CD4-positive, alpha-beta memory T cell (primary cell): ENCODE data around the gene NDUFAF8. TPM values are rescaled to one million over a fixed set of nuclear protein-coding genes. Genes with fewer than 3 reads are reported as not detected.
A peak's percentile ranks its signal among the peaks of the same experiment; 100 is the strongest.

Experiments
- CTCF ChIA-PET: fragments of 350-600 bp; sonication (Branson Sonifier 250); formaldehyde crosslinking; loops from one replicate; lab custom pipeline; 2021; ENCODE audit warnings: inconsistent platforms; ENCODE audit not compliant: partially characterized antibody; lab: Charles Lee
- POLR2A ChIA-PET: fragments of 350-600 bp; sonication (Branson Sonifier 250); formaldehyde crosslinking; loops from one replicate; lab custom pipeline; 2021; ENCODE audit not compliant: partially characterized antibody; lab: Charles Lee
- DNase-seq, 5 donors: peaks; one replicate each; pipeline versions ENCODE4 v3.0.0 to v3.0.0-alpha.2; 2020 to 2022; ENCODE audit warnings: mixed read lengths in 1 of 5
- H3K27ac ChIP-seq: one replicate; pipeline ENCODE4 v1.7.0; 2013; ENCODE audit warnings: low read depth, low read length
- H3K27me3 ChIP-seq: 2 replicates; pipeline ENCODE4 v1.7.0; 2013; ENCODE audit warnings: mild to moderate bottlenecking, low read length, moderate library complexity; ENCODE audit not compliant: insufficient read depth
- H3K36me3 ChIP-seq: 2 replicates; pipeline ENCODE4 v1.7.0; 2013; ENCODE audit warnings: mild to moderate bottlenecking, low read length, moderate library complexity; ENCODE audit not compliant: insufficient read depth
- H3K4me1 ChIP-seq: 2 replicates; pipeline ENCODE4 v1.7.0; 2013; ENCODE audit warnings: mild to moderate bottlenecking, low read length, moderate library complexity; ENCODE audit not compliant: insufficient read depth
- H3K4me3 ChIP-seq, 2 donors: one replicate each; pipeline ENCODE4 v1.7.0; 2013; ENCODE audit warnings: low read length in 2 of 2, mild to moderate bottlenecking in 1 of 2
- H3K9me3 ChIP-seq, 2 donors: one replicate each; pipeline ENCODE4 v1.7.0; 2013; ENCODE audit warnings: low read length in 2 of 2, control low read depth in 1 of 2; ENCODE audit not compliant: control insufficient read depth in 1 of 2
- H3K27ac Mint-ChIP-seq, 7 donors: one replicate each; pipeline ENCODE4 v1.8.0; 2020 to 2021; ENCODE audit warnings: mixed read lengths in 7 of 7, mild to moderate bottlenecking in 6 of 7, inconsistent platforms in 3 of 7, moderate library complexity in 3 of 7
- H3K27me3 Mint-ChIP-seq, 2 donors: one replicate each; pipeline ENCODE4 v1.8.0; 2020 to 2021; ENCODE audit warnings: mixed read lengths in 2 of 2
- H3K36me3 Mint-ChIP-seq, 2 donors: one replicate each; pipeline ENCODE4 v1.8.0; 2020 to 2021; ENCODE audit warnings: mixed read lengths in 2 of 2, inconsistent platforms in 1 of 2, mild to moderate bottlenecking in 1 of 2
- H3K4me1 Mint-ChIP-seq, 4 donors: one replicate each; pipeline ENCODE4 v1.8.0; 2020 to 2021; ENCODE audit warnings: mixed read lengths in 4 of 4, mild to moderate bottlenecking in 1 of 4
- H3K4me3 Mint-ChIP-seq, 8 donors: one replicate each; pipeline ENCODE4 v1.8.0; 2020 to 2021; ENCODE audit warnings: mixed read lengths in 8 of 8, mild to moderate bottlenecking in 7 of 8, moderate library complexity in 6 of 8, inconsistent platforms in 3 of 8
- H3K9me3 Mint-ChIP-seq, 8 donors: one replicate each; pipeline ENCODE4 v1.8.0; 2020 to 2021; ENCODE audit warnings: mixed read lengths in 8 of 8, mild to moderate bottlenecking in 5 of 8, inconsistent platforms in 3 of 8, moderate library complexity in 1 of 8
- intact Hi-C: fragments of 100-400 bp; cut with micrococcal nuclease; formaldehyde crosslinking; loops from one replicate; pipeline ENCODE4 v1.15.1; 2023
- polyA plus RNA-seq, 2 donors: library from polyadenylated mRNA; unstranded; fragments of 300-500 nt; fragmentation: Illumina TruSeq; gene quantifications; one replicate each; pipeline ENCODE4 v1.2.3, GENCODE V29; 2021
- total RNA-seq, 2 experiments: library from RNA; stranded (reverse); gene quantifications; one replicate each; pipeline ENCODE4 v1.2.3, GENCODE V29; 2021

The NDUFAF8 gene
- total and polyA plus RNA-seq, 4 experiments from 2014 or later: 40.1 to 78.6 (median 54.8) TPM

- CTCF ChIA-PET: no interaction called here
Observed at GRCh38 chr17:81193051-81193410, 46.1 kb upstream of the NDUFAF8 start.

GRCh38 chr17:81193470-81194224 lies 45.5 kb upstream of the NDUFAF8 start:
- no peaks in the 10 kb centered on the region for H3K27me3 Mint-ChIP-seq
- no peaks in the 10 kb centered on the region for H3K4me1 Mint-ChIP-seq
- ChIA-PET POLR2A (no interaction called here), CTCF (no interaction called here)
- Histone ChIP-seq H3K36me3 (no peaks in the 10 kb centered on the region), H3K9me3 (no peaks in the 10 kb centered on the region), H3K27ac (no peak overlapping the region), H3K4me1 (no peaks in the 10 kb centered on the region), H3K27me3 (no peaks in the 10 kb centered on the region), H3K4me3 (no peak overlapping the region)
- no peak overlapping the region for H3K4me3 Mint-ChIP-seq
- H3K9me3 Mint-ChIP-seq: no peaks in the 10 kb centered on the region
- H3K36me3 Mint-ChIP-seq: peaks cover 0 to 1% of the 10 kb centered on the region in 2 donors
- no peak overlapping the region for H3K27ac Mint-ChIP-seq
- DNase-seq: no peak
- intact Hi-C loops: no loop called here

More at GRCh38 chr17:81193051-81193410, 46.1 kb upstream of the NDUFAF8 start:
- Mint-ChIP-seq H3K9me3 (no peaks in the 10 kb centered on the region), H3K27me3 (no peaks in the 10 kb centered on the region), H3K4me1 (no peaks in the 10 kb centered on the region), H3K4me3 (no peak overlapping the region), H3K27ac (no peak overlapping the region), H3K36me3 (peaks cover 0 to 1% of the 10 kb centered on the region in 2 donors)
- POLR2A ChIA-PET: no interaction called here
- Histone ChIP-seq H3K9me3 (no peaks in the 10 kb centered on the region), H3K4me3 (no peak overlapping the region), H3K27me3 (no peaks in the 10 kb centered on the region), H3K27ac (no peak overlapping the region), H3K4me1 (no peaks in the 10 kb centered on the region), H3K36me3 (no peaks in the 10 kb centered on the region)
- intact Hi-C loops: no loop called here
- no peak for DNase-seq

- Histone ChIP-seq H3K27ac (no peak overlapping the region), H3K4me3 (no peak overlapping the region), H3K36me3 (no peaks in the 10 kb centered on the region), H3K4me1 (no peaks in the 10 kb centered on the region), H3K27me3 (no peaks in the 10 kb centered on the region), H3K9me3 (no peaks in the 10 kb centered on the region)
- Mint-ChIP-seq H3K4me3 (no peak overlapping the region), H3K27me3 (no peaks in the 10 kb centered on the region), H3K27ac (no peak overlapping the region), H3K36me3 (no peaks in the 10 kb centered on the region), H3K9me3 (no peaks in the 10 kb centered on the region), H3K4me1 (no peaks in the 10 kb centered on the region)
- intact Hi-C loops: no loop called here
- DNase-seq: no peak
- POLR2A ChIA-PET: no interaction called here
- CTCF ChIA-PET: no interaction called here
Observed at GRCh38 chr17:81194225-81194760, 44.8 kb upstream of the NDUFAF8 start.

GRCh38 chr17:81194941-81195901 lies 43.9 kb upstream of the NDUFAF8 start:
- intact Hi-C loops: no loop called here
- no peak overlapping the region for H3K4me3 Mint-ChIP-seq
- DNase-seq: no peak

GRCh38 chr17:81195941-81196495 lies 43.1 kb upstream of the NDUFAF8 start:
- Histone ChIP-seq H3K27ac (no peak overlapping the region), H3K9me3 (no peaks in the 10 kb centered on the region), H3K36me3 (no peaks in the 10 kb centered on the region), H3K4me1 (no peaks in the 10 kb centered on the region), H3K4me3 (no peak overlapping the region), H3K27me3 (no peaks in the 10 kb centered on the region)
- Mint-ChIP-seq H3K4me1 (no peaks in the 10 kb centered on the region), H3K27me3 (no peaks in the 10 kb centered on the region), H3K4me3 (no peak overlapping the region), H3K9me3 (no peaks in the 10 kb centered on the region), H3K36me3 (no peaks in the 10 kb centered on the region), H3K27ac (no peak overlapping the region)
- POLR2A ChIA-PET: no interaction called here
- intact Hi-C loops: no loop called here
- CTCF ChIA-PET: no interaction called here
- no peak for DNase-seq

More at GRCh38 chr17:81194941-81195901, 43.9 kb upstream of the NDUFAF8 start:
- H3K4me1 Mint-ChIP-seq: no peaks in the 10 kb centered on the region
- no peaks in the 10 kb centered on the region for H3K36me3 Mint-ChIP-seq
- Histone ChIP-seq H3K36me3 (no peaks in the 10 kb centered on the region), H3K27ac (no peak overlapping the region), H3K4me3 (no peak overlapping the region), H3K9me3 (no peaks in the 10 kb centered on the region), H3K27me3 (no peaks in the 10 kb centered on the region), H3K4me1 (no peaks in the 10 kb centered on the region)
- no peaks in the 10 kb centered on the region for H3K9me3 Mint-ChIP-seq
- ChIA-PET CTCF (no interaction called here), POLR2A (no interaction called here)
- no peaks in the 10 kb centered on the region for H3K27me3 Mint-ChIP-seq
- no peak overlapping the region for H3K27ac Mint-ChIP-seq

GRCh38 chr17:81196505-81197408 lies 42.4 kb upstream of the NDUFAF8 start:
- Histone ChIP-seq H3K36me3 (no peaks in the 10 kb centered on the region), H3K4me3 (no peak overlapping the region), H3K9me3 (no peaks in the 10 kb centered on the region), H3K4me1 (no peaks in the 10 kb centered on the region), H3K27me3 (no peaks in the 10 kb centered on the region), H3K27ac (no peak overlapping the region)
- no peak for DNase-seq
- POLR2A ChIA-PET: interaction anchor here (0.5 kb wide), 1 partner anchor 419 kb away, joined by 3 read pairs; no protein-coding TSS in a partner anchor
- CTCF ChIA-PET: no interaction called here
- Mint-ChIP-seq H3K27ac (no peak overlapping the region), H3K4me1 (no peaks in the 10 kb centered on the region), H3K9me3 (no peaks in the 10 kb centered on the region), H3K27me3 (no peaks in the 10 kb centered on the region), H3K36me3 (no peaks in the 10 kb centered on the region), H3K4me3 (peak overlapping the region in 1 of 8 donors; percentile 48)
- intact Hi-C loops: no loop called here
